ENCODE data around the gene CUBN. TPM values are rescaled to one million over a fixed set of nuclear protein-coding genes. Genes with fewer than 3 reads are reported as not detected.

Gene CUBN
- total and polyA plus RNA-seq, 12 donors = 0.41 to 9.3 (median 1.3) TPM

- Histone ChIP-seq H3K4me1 (replicated peaks in 1 of 2) (peaks cover 0 to 6% of the 10 kb centered on the region in 2 donors), H3K36me3 (replicated peaks in 1 of 2) (no peaks in the 10 kb centered on the region), H3K27ac (peak overlapping the region in 1 of 5 donors; percentile 11), H3K9me3 (replicated peaks in 1 of 3) (no peaks in the 10 kb centered on the region), H3K27me3 (no peaks in the 10 kb centered on the region), H3K4me3 (no peak overlapping the region)
- 78 to 88% (median 84%) methylated on average over 6 of the region's 6 CpGs for WGBS, 4 donors
- DNase-seq = peak in 2 of 7 donors; percentile 30 to 72
- intact Hi-C loops (cut with DNase I) = no loop called here
- TF ChIP-seq CTCF (IDR thresholded peaks at IDR 0.05) (no peak), POLR2A (IDR thresholded peaks at IDR 0.05) (no peak)
Observed at GRCh38 chr10:17062955-17063484, 66.6 kb downstream of the CUBN start.

GRCh38 chr10:17062493-17062892 lies 67.1 kb downstream of the CUBN start:
- peaks cover 0 to 6% of the 10 kb centered on the region in 2 donors for H3K4me1 ChIP-seq (replicated peaks in 1 of 2)
- no peaks in the 10 kb centered on the region for H3K36me3 ChIP-seq (replicated peaks in 1 of 2)
- intact Hi-C loops (cut with DNase I) = no loop called here
- no peak for DNase-seq
- 53 to 72% (median 58%) methylated on average over 2 of the region's 2 CpGs for WGBS, 4 donors
- H3K9me3 ChIP-seq (replicated peaks in 1 of 3) = no peaks in the 10 kb centered on the region
- TF ChIP-seq POLR2A (IDR thresholded peaks at IDR 0.05) (no peak), CTCF (IDR thresholded peaks at IDR 0.05) (no peak)
- no peaks in the 10 kb centered on the region for H3K27me3 ChIP-seq
- H3K27ac ChIP-seq = peak overlapping the region in 1 of 5 donors; percentile 11
- no peak overlapping the region for H3K4me3 ChIP-seq

GRCh38 chr10:17062009-17062408 lies 67.6 kb downstream of the CUBN start:
- no peak for TF ChIP-seq POLR2A (IDR thresholded peaks at IDR 0.05)
- TF ChIP-seq CTCF (IDR thresholded peaks at IDR 0.05) = no peak
- H3K27ac ChIP-seq = no peak overlapping the region
- no peak overlapping the region for H3K4me3 ChIP-seq
- intact Hi-C loops (cut with DNase I) = no loop called here
- H3K36me3 ChIP-seq (replicated peaks in 1 of 2) = no peaks in the 10 kb centered on the region
- no peaks in the 10 kb centered on the region for H3K9me3 ChIP-seq (replicated peaks in 1 of 3)
- DNase-seq = no peak
- H3K4me1 ChIP-seq (replicated peaks in 1 of 2) = peaks cover 0 to 6% of the 10 kb centered on the region in 2 donors
- 73 to 75% (median 74%) methylated on average over 7 of the region's 7 CpGs for WGBS, 4 donors
- no peaks in the 10 kb centered on the region for H3K27me3 ChIP-seq

DNA sequence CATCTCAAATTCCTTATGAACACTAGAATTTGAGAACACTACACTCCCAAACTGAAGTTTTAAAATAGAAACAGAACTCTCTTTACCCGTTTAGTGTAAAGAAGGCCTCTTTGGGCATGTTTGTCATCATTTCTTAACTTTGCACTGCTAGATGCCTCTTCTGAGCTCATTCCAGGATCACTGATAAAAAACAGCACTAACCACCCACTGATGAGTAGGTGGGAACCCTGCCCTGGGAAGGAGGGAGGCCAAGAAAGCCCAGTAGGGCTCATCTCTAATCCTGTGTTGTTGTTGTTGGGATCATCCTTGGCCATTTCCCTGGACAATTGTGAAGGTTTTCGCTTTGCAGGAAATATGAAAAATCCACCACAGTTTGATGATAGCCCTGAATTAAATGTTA lies 68.2 kb downstream of the CUBN start:
- intact Hi-C loops (cut with DNase I) = no loop called here

More for the DNA sequence above, 68.2 kb downstream of the CUBN start:
- Histone ChIP-seq H3K4me1 (replicated peaks in 1 of 2) (peaks cover 0 to 6% of the 10 kb centered on the region in 2 donors), H3K27ac (no peak overlapping the region), H3K9me3 (replicated peaks in 1 of 3) (no peaks in the 10 kb centered on the region), H3K36me3 (replicated peaks in 1 of 2) (no peaks in the 10 kb centered on the region), H3K4me3 (no peak overlapping the region), H3K27me3 (no peaks in the 10 kb centered on the region)
- DNase-seq = no peak
- 90 to 94% (median 93%) methylated on average over 2 of the region's 2 CpGs for WGBS, 4 donors
- TF ChIP-seq POLR2A (IDR thresholded peaks at IDR 0.05) (no peak), CTCF (IDR thresholded peaks at IDR 0.05) (no peak)
